Left ventricle myocardium inferior (tissue), 1 donor: ENCODE results near the gene KCTD16. TPM values are rescaled to one million over a fixed set of nuclear protein-coding genes. Genes with fewer than 3 reads are reported as not detected.

Experiments used
- DNase-seq: peaks from one replicate; pipeline ENCODE4 v3.0.0-alpha.2; 2020
- H3K27ac ChIP-seq: fragments of 200-600 bp; replicated peaks from 2 replicates; pipeline ENCODE4 v1.8.0; 2021
- H3K27me3 ChIP-seq: fragments of 200-600 bp; 2 replicates; pipeline ENCODE4 v1.8.0; 2021; ENCODE audit warnings: low read depth
- H3K36me3 ChIP-seq: fragments of 200-600 bp; 2 replicates; pipeline ENCODE4 v1.8.0; 2021
- H3K4me1 ChIP-seq: fragments of 200-600 bp; 2 replicates; pipeline ENCODE4 v1.8.0; 2021
- H3K4me3 ChIP-seq: fragments of 200-600 bp; 2 replicates; pipeline ENCODE4 v1.8.0; 2021; ENCODE audit warnings: mild to moderate bottlenecking, moderate library complexity
- H3K9me3 ChIP-seq: fragments of 200-600 bp; replicated peaks from 2 replicates; pipeline ENCODE4 v1.8.0; 2021
- intact Hi-C: fragments of 100-400 bp; cut with micrococcal nuclease; formaldehyde crosslinking; loops from one replicate; pipeline ENCODE4 v1.11.0; 2022
- total RNA-seq: library from RNA; stranded (reverse); fragmentation: NEBNext Ultra II Directional; extraction: Animal tissue kit (Norgen Biotek cat#: 25700); gene quantifications from one replicate; pipeline ENCODE4 v1.2.1, GENCODE V29; 2021
- TF ChIP-seq, protein P1 (sequence below): fragments of 200-600 bp; IDR thresholded peaks from 2 replicates; pipeline ENCODE4 v1.8.0; 2021; ENCODE audit warnings: antibody characterized with exemption, mild to moderate bottlenecking, borderline replicate concordance
- donor health status: DM: no; HTN: yes; CAD: no; lungs with severe emphysema.

The KCTD16 gene
- total RNA-seq, 1 donor from 2014 or later = 0.08 TPM

DNA sequence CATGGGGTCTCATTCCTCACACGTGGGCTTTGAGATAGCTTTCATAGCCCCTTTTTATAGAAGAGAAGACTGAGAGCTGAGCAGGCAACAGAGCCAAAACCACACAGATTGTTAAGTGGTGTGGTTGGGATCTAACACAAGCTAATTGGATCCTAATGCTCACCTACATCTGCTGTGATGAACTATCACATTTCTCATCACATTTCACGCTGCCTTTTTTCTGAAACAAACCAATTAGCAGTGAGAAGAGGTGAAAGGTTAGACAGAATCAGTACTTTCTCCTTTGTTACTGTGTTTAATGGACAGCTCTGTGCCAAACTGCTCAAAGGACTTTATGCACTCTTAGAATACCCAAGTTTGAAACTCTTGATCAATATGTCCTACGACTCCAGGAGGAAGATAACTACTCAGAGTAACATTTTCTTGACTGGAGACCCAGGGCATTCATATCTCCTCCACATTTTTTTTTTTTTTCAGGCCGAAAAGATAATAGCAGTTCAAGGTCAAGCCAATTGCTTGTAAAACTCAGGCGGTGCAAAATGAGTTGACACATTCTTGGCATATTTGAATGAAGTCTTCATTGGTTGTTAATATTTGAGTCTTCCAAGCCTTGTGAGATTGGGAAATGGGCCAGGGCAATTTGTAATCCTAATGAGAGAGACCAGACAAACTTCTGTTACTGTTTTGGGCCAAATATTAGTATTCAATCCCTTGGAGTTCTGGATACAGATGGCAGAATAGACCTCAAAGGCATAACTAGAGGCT, 138.4 kb downstream of the KCTD16 start:
- Histone ChIP-seq H3K27me3 (no peaks in the 10 kb centered on the region), H3K4me3 (no peak overlapping the region), H3K9me3 (no peaks in the 10 kb centered on the region), H3K27ac (no peak overlapping the region), H3K4me1 (peaks cover 10% of the 10 kb centered on the region), H3K36me3 (no peaks in the 10 kb centered on the region)
- intact Hi-C loops = no loop called here
- TF ChIP-seq, protein P1, sequence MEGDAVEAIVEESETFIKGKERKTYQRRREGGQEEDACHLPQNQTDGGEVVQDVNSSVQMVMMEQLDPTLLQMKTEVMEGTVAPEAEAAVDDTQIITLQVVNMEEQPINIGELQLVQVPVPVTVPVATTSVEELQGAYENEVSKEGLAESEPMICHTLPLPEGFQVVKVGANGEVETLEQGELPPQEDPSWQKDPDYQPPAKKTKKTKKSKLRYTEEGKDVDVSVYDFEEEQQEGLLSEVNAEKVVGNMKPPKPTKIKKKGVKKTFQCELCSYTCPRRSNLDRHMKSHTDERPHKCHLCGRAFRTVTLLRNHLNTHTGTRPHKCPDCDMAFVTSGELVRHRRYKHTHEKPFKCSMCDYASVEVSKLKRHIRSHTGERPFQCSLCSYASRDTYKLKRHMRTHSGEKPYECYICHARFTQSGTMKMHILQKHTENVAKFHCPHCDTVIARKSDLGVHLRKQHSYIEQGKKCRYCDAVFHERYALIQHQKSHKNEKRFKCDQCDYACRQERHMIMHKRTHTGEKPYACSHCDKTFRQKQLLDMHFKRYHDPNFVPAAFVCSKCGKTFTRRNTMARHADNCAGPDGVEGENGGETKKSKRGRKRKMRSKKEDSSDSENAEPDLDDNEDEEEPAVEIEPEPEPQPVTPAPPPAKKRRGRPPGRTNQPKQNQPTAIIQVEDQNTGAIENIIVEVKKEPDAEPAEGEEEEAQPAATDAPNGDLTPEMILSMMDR = no peak
- no peak for DNase-seq

DNA sequence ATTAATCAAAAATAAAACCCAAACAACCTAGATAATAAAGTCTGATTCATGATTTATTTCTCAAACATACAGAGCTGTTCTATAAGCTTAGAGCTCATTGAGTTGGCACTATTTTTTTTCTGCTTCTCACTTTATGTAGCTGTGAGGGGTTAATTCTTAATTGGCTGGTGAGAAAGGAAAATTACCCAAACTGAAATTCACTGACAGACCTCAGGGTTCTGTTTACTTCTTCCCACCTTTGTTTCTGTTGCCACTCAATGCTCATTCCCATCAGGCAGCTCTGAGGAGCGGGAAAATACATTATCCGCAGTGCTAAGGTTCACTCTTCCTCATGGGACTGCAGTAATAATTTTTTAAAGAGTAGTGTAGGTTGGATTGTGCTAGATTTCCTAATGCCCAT, 139.9 kb downstream of the KCTD16 start:
- intact Hi-C loops = no loop called here
- H3K27ac ChIP-seq = no peak overlapping the region
- TF ChIP-seq, protein P1 = no peak
- peaks cover 10% of the 10 kb centered on the region for H3K4me1 ChIP-seq
- H3K36me3 ChIP-seq = no peaks in the 10 kb centered on the region
- H3K9me3 ChIP-seq = no peaks in the 10 kb centered on the region
- H3K27me3 ChIP-seq = no peaks in the 10 kb centered on the region
- DNase-seq = no peak
- H3K4me3 ChIP-seq = no peak overlapping the region

DNA sequence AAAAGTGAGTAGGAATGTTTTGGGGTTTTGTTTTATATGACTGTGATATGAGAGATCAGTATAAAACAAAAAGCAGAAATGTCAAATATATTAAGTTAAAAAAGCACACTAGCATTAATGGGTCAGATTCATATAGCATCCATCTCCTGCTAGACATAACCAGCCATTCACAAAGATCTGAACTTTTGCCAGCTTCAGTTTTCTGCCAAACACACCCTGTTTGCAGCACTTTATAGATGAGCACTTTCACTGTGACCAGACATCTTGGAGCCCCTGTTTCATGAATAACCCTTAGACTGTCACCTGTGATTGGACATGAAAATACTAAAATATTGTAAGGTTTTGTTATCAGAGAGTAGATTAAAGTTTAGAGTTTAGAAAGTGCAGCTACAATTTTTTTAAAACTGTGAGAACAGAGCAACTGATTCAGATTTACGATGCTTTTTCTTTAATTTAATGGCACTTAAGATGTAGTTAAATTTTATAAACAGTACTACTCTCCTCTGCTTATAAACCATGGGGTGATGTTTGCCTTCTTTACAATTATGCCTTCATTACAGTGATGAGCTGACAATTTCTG, 142.6 kb downstream of the KCTD16 start:
- no peak overlapping the region for H3K27ac ChIP-seq
- H3K4me3 ChIP-seq = no peak overlapping the region
- no peaks in the 10 kb centered on the region for H3K36me3 ChIP-seq
- intact Hi-C loops = no loop called here
- peaks cover 10% of the 10 kb centered on the region for H3K4me1 ChIP-seq
- H3K27me3 ChIP-seq = peaks cover 4% of the 10 kb centered on the region
- no peaks in the 10 kb centered on the region for H3K9me3 ChIP-seq
- no peak for DNase-seq
- TF ChIP-seq, protein P1 = no peak

DNA sequence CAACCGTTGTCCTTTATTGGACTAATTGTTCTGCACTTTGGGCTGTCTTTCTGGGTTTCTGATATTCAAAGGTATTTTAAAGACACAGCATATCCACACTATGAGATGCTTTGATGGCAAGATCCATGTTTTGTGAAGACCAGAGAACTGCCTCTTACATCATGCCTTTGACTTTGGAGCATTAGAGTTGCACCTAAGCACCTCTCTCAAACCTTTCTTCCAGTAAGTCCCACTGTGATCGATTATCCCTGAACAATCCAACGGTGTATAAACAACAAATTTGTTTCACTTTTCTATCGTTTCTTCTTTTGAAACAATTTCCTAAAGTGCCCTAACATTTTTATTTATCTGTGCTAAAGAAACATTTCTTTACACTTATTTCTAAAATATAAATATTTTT, 144.4 kb downstream of the KCTD16 start:
- no peak for DNase-seq
- no peaks in the 10 kb centered on the region for H3K9me3 ChIP-seq
- H3K27ac ChIP-seq = no peak overlapping the region
- TF ChIP-seq, protein P1 = no peak
- H3K4me1 ChIP-seq = no peaks in the 10 kb centered on the region
- no peaks in the 10 kb centered on the region for H3K36me3 ChIP-seq
- H3K4me3 ChIP-seq = no peak overlapping the region
- intact Hi-C loops = no loop called here
- H3K27me3 ChIP-seq = peaks cover 4% of the 10 kb centered on the region

DNA sequence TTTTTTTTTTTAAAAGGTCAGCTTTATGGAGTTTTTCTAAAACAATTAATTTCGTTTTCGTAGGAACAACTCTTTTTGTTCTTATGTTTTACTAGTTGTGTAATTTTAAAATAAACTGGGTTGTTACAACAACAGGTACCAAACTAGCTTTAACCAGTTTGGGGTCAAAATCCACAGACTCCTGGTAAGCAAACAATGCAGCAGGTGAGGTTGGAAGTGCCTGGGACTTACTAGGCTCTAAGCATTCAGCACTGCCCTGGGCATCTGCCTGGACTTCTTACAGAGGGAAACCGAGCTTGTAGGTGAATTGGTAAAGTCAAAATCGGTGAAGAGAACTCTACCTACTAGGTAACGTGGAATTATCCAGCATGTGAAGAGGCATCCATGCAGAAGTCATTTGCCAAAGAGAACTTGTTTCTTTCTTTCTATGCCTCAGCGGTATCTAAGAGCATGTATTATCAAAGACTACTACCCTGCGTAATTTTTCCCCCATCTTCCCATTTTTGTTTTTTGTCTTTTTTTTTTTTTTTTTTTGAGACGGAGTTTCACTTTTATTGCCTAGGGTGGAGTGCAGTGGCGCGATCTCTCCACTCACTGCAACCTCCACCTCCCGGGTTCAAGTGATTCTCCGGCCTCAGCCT, 145.4 kb downstream of the KCTD16 start:
- Histone ChIP-seq H3K27me3 (peaks cover 4% of the 10 kb centered on the region), H3K9me3 (no peaks in the 10 kb centered on the region), H3K36me3 (no peaks in the 10 kb centered on the region), H3K27ac (no peak overlapping the region), H3K4me1 (no peaks in the 10 kb centered on the region), H3K4me3 (no peak overlapping the region)
- TF ChIP-seq, protein P1 = no peak
- intact Hi-C loops = no loop called here
- DNase-seq = no peak
